Daoy (cell line): Measurements from ENCODE around the gene COL2A1. TPM values are rescaled to one million over a fixed set of nuclear protein-coding genes. Genes with fewer than 3 reads are reported as not detected.
A peak's percentile ranks its signal among the peaks of the same experiment; 100 is the strongest.

ENCODE experiments used
- DNase-seq: peaks from one replicate; pipeline ENCODE4 v3.0.0-alpha.2; 2015; ENCODE audit warnings: low read depth
- total RNA-seq: library from RNA; depleted of rRNA; stranded (reverse); fragments of >200 nt; shearing (Covaris generic); gene quantifications from 2 replicates; pipeline ENCODE4 v1.2.3, GENCODE V29; 2014

Gene COL2A1
- total RNA-seq, 1 experiment from 2014 or later = 1.1 TPM

GRCh38 chr12:47989666-47990065 lies 14.6 kb downstream of the COL2A1 start:
- DNase-seq = no peak

DNA sequence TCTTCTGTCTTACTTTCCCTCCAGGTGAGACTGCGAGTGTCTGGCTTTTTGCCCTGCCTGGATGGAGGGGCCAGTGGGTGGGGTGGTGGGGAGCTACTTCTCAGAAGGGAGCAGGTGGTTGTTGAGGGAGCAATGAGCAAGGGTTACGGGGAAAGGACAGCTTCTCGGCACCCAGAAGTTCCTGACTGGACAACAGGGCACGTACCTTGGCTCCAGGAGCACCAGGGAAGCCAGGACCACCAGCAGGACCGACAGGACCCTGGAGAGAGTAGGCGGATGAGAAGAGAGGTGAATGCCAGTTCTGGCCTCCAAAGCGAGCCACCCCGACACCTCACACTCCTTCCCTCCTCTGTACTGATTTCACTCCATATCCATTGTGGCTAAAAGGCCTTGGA lies 15.3 kb downstream of the COL2A1 start:
- no peak for DNase-seq

DNA sequence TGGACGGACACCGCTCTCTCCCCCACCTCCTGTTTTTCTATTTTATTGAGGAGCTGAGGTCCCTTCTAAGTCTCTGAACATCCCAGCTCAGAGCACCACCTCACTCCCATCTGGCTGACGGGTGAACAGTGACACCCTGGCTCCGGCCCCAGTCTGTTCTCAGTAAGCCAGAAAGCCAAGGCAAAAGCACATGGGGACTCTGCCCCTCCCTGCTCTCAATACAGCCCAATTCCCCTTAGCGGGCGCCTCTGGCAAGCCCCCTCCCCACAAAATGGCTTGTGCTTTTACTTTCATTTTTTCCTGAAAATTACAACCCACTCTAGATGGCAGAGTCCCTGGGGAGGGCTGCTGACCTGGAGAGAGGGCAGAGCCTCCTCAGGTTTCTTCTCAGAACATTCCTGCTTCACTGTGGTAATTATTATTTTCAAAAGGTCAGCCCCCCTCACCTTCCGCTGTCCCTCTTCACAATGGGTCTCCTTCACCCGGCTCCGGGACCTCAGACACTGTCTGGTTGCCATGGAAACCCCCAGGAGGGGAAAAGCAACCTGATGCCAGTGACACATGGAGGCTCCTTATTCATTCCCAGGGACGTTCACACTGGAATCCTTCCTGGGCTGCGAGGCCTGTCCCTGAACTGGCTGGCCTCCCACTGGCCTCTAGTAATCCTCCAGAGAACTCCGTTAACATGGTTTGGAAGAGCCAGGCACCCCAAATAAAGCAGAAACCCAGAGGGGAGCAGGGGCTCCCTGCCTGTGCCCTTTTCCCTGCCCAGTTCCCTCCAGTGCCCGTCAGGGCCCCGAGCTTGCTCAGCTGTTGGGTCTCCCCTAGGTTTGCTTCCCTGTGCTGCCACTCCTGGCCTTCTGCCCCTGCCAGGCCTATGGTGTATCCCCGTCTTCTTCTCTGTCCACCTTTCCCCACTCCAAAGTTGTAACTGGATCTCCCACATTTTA lies 15.9 kb downstream of the COL2A1 start:
- DNase-seq = peak; percentile 46

GRCh38 chr12:47987411-47988072 lies 16.7 kb downstream of the COL2A1 start:
- no peak for DNase-seq

GRCh38 chr12:47986832-47987231 lies 17.4 kb downstream of the COL2A1 start:
- DNase-seq = no peak

- no peak for DNase-seq
Measured at GRCh38 chr12:47986291-47986660, 18.0 kb downstream of the COL2A1 start.

- DNase-seq = no peak
Measured at GRCh38 chr12:47985596-47986290, 18.5 kb downstream of the COL2A1 start.

DNA sequence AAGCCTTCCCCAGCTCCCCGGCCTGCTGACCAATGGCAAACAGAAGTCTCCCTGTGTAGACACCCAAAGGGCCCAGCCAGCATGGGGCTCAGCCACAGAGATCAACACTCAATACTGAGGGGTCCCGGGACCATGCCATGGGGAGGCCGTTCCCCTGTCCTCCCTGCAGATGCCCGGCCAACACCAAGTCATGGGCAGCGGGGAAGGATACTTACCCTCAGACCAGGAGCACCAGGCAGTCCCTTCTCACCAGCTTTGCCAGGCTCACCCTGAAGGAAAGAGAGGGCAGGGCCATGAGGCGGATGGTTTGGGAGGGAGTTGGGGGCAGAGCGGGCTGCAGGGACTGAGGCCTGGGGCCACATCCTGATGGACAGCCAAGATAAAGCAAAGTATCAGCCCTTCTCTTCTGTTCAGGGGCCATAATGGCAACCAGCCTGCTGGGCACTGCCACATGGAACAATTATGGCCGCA lies 19.9 kb downstream of the COL2A1 start:
- DNase-seq = no peak

DNA sequence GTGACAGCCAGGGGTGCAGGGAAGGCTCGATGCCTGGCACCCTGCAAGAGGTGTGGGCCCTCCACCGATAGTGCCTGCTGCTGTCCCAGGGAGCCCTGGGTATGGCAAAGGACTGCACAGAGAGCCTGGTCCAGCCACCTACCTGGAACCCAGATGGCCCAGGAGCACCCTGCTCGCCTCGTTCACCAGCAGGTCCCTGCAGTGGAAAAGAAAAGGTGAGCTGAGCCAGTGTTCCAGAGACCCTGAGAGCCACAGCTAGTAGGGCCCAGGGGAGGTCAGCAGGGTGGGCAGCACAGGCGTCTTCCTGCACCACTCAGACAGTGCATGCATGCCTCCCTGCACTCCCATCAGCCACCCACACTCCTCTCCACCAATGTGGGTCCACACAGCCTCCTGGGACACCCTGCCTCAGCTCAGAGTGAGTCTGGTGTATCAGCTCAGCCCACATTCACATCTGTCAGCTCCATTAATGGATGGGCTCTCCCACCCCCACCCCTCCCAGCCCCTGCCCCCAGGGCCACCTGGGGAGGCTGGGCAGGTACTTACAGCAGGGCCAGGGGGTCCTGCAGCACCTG lies 20.6 kb downstream of the COL2A1 start:
- no peak for DNase-seq

DNA sequence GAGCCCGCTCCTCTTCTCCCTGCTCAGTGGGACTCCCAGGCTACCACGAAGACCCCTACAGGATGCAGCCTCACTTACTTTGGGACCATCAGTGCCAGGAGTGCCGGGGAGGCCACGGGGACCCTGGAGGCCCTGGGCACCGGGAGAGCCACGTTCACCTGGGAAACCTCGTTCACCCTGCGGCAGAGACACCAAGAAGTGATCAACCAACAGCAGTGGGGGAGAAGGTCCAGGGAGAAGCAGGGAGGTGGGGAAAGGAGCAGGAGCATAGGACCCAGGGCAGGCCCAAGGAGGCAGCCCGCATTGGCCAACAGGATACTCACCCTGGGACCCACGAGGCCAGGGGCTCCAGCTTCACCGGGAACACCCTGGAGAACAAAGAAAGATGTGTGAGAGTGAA lies 21.5 kb downstream of the COL2A1 start:
- DNase-seq = no peak

DNA sequence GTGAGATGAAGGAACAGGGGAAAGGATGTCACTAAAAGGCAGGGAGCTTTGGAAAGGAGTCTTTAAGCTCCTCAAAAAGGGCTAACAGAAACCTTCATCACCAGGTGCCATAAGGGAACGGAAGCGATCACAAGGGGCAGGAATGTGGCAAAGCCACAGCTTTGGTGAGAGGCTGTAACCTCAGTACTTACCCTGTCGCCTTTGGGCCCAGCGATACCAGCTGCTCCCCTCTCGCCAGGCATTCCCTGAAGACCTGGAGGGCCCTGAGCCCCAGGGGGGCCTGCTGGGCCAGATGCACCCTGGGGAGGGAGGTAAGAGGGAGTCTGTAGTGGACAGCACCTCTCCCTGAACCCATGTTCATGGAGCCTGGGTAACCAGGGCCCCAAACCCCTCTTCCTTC lies 22.0 kb downstream of the COL2A1 start:
- DNase-seq = no peak

GRCh38 chr12:47981496-47982260 lies 22.6 kb downstream of the COL2A1 start:
- no peak for DNase-seq

DNA sequence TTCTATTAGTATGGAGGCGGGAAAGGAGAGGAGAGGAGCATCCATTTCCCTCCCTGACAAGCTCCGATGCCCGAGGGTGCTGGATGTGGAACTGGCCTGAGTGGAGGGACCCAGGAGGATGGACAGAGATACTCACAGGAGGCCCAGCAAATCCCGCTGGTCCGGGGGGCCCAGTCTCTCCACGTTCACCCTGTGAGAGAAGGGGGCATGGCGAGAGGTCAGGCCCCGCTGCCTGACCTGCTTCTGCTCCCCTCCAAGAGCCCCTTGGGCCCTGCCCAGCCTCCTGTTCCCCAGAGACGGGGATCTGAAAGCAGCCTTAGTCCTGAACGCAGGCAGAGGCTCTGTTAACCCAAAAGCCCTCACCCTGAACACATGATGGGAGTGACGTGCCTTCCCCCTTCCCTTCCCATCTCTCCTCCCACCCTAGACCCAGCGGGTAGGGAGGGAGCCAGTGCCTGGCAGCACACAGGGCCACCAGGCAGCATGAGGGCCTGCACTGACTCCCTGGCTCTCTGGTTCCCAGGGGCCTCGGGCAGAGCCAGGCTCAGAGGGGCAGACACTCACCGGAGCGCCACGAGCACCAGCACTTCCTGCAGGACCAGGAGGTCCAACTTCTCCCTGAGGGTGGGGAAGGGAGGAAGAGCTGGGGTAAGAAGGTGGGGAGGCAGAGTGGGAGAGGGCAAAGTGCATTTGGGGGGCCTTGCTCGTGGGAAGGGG lies 23.3 kb downstream of the COL2A1 start:
- DNase-seq = no peak

GRCh38 chr12:47980197-47980596 lies 24.1 kb downstream of the COL2A1 start:
- DNase-seq = no peak

DNA sequence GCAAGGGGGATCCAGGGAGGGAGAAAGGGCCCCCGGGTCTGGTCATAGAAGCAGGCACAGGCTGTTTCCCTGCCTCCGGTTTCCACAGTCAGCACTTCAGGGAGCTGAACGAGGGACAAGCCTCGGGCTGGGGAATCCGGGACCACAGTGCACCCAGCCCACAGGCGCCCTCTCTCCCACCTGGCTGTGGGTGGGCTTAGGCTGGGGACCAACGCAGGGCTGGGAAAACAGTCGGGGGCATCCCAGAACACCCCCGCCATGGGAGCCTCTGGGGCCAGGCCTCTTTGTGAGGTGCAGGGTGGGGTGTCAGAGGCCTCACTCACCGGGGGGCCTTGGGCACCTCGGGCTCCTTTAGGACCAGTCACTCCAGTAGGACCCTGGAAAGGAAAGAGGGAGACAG lies 24.6 kb downstream of the COL2A1 start:
- no peak for DNase-seq

DNA sequence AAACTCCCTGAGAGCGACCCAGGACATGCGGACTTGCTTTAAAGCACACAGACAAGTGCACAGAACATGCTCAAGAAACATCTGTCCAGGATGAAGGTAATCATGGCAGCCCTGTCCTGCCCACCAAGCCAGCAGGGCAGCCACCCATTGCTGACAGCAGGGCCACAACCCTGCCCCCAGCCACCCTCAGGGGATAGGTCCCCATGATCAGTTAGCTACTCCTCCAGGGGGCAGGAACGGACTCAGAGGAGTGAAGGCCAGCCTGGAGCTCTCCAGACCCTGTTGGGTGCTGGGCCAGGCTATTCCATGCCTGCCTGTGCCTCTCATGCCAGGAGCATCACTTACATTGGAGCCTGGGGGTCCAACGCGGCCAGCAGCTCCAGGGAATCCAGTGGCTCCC lies 25.1 kb downstream of the COL2A1 start:
- DNase-seq = no peak

DNA sequence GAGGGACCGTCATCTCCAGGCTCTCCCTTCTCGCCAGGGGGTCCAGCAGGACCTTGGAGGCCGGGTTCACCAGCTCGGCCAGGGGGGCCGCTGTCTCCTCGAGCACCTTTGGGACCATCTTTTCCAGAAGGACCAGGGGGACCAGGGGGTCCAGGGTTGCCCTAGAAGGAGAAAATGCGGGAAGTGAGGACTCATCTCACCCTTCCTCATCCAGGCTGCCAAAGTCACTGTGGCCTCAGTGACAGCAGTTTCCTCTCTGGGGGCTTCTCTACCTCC lies 25.7 kb downstream of the COL2A1 start:
- no peak for DNase-seq

GRCh38 chr12:47977772-47978597 lies 26.3 kb downstream of the COL2A1 start:
- no peak for DNase-seq

DNA sequence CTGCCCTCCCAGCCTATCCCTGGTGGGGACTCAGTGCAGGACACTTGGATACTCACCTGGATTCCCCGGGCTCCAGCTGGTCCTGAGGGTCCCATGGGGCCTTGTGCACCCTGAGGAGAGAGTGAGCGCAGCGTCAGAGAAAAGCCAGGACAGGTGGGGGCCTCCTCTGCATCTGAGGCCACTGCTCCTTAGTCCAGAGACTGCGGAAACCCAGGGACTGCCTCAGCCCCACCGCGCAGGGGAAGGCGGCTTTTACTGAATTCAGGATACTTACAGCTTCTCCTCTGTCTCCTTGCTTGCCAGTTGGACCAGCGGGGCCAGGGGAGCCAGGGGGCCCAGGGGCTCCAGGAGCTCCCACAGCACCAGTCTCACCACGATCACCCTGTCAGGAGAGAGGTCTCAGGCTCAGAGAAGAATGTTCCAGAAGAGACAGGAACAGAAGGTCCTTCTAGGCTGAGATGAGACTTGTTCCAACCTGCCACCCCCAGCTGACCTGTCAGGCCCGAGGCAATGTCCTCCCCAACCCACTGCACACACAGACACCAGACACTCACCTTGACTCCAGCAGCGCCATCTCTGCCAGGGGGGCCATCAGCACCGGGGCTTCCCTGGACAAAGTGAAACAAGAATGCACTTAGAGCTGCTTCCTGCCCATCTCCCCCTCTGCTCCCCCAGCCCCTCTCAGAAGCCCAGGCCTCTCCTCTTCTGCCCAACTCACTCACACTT lies 27.1 kb downstream of the COL2A1 start:
- DNase-seq = no peak
